ENCODE data around the gene MT1H.

MT1H gene

DNA sequence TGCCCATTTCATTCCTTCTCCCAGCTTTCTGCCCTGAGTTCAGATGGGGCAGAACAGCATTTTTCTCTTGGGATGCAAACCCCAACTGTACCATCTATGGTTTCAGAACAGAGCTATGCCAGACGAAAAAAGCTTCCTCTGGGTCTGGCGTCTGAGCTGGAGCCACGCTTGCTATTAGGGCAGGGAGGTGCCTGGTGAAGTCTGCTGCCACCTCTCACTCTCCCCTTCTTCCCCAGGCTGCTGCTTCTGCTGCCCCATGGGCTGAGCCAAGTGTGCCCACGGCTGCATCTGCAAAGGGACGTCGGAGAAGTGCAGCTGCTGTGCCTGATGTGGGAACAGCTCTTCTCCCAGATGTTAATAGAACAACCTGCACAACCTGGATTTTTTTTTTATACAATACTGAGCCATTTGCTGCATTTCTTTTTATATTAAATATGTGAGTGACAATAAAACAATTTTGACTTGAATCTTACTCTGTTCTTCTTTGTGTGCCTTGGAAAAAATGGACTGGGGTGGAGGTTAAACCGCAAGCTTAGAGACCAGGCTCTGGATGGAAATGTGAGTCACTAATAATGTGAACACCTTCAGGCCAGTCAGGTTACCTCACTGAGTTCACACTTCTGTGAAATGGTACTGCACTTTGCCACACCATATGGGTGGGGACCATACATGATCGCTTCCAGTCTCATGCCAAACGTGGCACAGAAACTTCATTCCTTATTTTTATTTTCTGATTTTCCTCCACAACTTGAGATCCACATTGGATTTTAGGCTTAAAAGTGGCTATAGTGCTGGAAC is 32.8 kb upstream of the MT1H start:
- no peak for DNase-seq

DNA sequence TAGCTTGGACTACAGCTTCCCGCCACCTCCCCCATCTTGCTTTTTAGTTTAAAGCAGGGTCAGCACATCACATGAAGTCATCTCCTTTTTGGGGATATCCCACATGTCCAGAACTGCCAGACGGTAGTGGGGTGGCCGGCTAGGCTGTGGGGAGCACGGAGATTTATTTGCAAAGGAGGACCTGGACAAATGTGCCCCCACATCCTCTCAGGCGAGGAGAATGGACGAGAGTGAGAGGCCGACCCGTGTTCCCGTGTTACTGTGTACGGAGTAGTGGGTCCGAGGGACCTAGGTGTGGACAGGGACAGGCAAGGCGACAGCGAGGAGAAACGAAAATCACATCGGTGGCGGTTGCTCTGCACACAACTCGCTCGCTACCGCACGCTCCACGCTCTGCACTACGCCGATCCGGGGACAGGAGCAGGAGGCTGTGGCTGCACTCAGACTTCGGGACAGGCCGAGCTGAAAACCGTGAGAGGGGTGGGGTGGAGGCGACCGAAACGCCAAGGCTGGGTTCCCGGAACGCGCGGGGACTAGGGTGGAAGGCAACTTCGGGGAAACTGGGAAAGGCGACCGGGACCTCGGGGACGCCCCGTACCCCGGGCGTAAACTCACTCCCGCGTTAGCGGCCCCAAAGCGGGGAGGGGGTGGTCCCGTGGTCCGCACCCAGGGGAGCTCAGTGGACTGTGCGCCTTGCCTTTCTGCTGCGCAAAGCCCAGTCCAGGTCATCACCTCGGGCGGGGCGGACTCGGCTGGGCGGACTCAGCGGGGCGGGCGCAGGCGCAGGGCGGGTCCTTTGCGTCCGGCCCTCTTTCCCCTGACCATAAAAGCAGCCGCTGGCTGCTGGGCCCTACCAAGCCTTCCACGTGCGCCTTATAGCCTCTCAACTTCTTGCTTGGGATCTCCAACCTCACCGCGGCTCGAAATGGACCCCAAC is 31.5 kb upstream of the MT1H start, which contains the start of gene MT1A:
Gene MT1A, plus strand, starts transcription at position 853 of the 937 bp plus-strand sequence. Its CDS starts 73 bp downstream, at position 926.
- no peak for DNase-seq

DNA sequence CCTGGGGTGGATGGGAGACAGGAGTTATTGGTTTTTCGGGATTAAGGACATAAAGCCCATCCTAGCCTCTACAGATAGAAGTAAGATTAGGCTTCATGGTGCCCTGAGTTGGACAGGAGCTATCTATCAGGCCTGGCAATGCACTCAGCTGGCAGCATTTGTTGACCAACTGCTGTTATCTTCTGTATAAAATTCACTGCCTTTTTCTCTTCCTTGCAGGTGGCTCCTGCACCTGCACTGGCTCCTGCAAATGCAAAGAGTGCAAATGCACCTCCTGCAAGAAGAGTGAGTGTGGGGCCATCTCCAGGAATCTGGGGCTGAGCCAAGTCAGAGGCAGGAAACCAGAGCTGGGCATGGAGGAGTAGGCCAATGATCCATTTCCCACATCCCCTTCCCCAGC is 30.6 kb upstream of the MT1H start:
- no peak for DNase-seq

DNA sequence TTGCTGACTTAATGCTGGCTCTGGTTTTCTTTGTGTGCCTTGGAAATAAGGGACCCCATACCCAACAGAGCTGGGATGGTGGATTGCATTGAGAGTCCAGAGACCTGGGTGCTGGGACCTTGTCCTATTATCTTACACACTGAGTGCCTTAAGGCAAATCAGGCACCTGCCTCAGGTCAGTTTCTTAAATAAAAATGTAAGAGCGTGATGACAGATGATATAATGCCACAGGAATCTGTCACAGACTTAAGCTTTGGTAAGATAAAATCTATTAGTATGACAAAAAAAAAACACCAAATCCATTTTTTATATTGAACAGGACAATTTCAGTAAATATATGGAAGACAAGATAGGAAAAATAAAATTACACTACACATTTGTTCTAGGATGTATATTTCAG is 29.5 kb upstream of the MT1H start:
- DNase-seq = no peak

DNA sequence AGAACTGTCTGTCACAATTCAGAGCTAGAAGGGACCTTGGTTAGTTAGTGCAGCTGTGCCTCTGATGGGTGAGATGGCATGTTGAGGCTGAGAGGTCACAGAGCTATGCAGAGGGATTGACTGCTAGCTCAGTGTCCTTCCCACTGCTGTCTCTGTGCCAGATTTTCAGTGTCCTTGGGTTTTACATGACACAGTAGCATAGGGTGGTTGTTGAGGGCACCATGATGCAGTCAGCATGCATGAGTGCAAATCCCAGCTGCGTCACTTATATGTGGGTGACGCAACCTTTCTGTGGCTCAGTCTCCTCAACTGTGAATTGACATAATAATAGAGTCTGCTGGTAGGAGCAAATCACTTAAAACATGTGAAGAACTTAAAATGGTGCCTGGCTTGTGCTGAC is 28.4 kb upstream of the MT1H start:
- DNase-seq = no peak

DNA sequence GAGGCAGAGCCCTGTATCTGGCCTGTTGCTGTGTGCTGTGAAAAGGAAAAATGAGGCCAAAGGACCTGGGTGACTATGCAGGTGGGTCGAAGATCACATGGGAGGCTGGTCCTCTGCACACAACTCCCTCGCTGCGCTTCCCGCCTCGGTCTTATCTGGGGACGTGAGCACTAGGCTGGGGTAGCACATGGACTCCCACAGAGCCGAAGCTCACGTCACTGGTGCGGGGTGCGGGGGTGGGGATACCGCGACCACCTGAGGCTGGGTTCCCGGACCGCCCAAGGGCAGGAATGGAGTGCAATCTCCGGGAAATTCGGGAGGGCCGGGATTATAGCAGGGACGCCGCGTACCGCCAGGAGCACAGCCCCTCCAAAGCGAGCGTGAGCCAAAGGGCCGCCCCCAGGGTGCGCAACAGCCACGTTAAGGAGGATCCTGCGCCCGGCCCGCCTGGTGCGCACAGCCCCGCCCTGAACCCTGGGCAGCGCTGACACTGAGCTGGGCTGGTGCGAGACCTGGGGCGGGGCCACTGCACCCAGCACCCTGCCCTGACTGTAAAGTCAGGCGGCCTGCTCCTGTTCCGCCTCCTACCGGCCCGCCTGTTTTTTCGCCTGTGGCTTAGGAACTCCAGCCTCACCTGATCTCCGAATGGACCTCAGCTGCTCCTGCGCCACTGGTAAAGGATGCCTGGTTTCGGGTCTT is 26.4 kb upstream of the MT1H start:
- DNase-seq = peak; percentile 76

DNA sequence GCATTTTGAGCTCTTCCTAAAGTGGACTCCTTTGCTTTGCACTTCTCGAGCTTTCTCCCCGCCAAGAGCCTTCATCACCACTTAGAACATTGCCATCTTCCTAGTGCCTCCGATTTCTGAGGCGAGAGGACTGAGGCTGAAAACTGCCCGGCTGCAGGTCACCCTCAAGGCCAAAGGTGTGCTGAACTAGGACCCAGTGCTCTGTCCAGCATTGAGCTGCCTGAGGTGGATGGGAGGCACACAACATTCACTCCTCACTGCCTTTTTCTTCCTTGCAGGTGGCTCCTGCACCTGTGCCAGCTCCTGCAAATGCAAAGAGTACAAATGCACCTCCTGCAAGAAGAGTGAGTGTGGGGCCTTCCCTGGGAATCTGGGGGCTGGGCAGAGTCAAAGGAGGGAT is 25.8 kb upstream of the MT1H start:
- DNase-seq = no peak

DNA sequence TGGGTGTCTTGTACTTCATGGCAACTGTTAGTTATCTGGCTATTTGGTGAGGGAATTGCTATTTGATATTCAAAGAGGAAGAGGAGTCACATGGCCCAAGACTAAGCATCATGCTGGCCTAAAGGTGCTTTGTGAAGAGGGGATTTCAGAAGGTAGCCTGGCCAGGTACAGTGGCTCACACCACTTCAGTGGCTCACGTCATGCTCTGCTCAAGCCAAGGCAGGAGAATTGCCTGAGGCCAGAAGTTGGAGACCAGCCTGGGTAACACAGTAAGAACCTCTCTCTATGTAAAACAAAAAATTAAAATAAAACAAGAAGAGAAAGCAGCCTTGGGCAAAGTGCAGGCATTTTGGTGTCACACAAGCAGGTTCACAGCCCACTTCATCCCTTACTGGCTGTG is 24.3 kb upstream of the MT1H start:
- no peak for DNase-seq

DNA sequence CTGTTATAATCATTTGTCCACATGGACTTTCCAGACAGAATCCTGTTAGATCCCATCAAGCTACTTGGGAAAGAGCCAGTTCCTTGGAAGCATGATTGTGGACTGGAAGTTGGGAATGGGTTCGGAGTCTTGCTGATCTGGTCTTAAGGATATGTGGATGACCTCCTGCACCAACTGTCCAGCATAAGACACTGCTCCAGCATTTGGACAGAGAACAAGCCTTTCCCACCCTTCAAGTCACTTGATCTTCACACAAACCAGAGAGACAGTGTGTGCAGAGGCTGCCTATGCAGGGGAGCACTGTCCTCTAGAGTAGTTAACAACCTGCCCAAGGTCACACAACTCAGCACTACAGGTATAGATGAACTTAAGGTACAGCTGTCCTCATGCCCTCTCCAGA is 23.8 kb upstream of the MT1H start:
- DNase-seq = no peak

DNA sequence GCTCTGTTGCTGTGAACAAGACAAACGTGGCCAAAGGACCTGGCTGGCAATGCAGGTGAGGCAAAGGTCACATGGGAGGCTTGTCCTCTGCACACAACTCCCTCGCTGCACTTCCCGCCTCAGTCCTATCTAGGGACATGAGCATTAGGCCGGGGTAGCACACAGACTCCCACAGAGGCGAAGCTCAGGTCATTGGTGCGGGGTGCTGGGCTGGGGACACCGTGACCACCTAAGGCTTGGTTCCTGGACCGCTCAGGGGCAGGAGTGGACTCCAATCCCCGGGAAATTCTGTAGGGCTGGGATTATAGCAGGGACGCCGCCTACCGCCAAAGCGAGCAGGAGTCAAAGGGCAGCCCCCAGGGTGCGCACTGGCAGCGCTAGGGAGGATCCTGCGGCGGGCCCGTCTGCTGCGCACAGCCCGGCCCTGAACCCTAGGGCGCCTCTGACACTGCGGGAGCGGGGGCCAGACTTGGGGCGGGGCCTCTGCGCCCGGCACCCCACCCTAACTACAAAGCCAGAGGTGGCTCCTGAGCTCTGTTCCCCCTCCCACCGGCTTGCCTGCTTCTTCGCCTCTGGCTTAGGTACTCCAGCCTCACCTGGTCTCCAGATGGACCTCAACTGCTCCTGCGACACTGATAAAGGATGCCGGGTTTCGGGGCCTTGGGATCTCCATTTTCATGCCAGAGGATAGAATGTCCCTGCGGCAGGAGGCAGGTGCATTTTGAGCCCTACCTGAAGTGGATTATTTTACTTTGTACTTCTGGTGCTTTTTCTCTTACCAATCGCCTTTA is 21.8 kb upstream of the MT1H start:
- no peak for DNase-seq

DNA sequence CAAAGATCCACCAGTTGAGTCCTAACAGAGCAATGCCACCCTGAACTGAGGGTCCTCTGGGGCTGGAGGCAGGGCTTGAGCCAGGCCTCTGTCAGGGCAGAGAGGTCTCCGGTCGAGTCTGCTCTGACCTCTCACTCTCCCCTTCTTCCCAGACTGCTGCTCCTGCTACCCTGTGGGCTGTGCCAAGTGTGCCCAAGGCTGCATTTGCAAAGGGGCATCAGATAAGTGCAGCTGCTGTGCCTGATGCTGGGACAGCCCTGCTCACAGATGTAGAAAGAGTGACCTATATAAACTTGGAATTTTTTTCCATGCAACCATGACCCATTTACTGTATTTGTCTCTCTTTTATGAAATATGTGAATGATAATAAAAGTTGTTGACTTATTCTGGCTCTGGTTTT is 20.3 kb upstream of the MT1H start:
- DNase-seq = no peak

DNA sequence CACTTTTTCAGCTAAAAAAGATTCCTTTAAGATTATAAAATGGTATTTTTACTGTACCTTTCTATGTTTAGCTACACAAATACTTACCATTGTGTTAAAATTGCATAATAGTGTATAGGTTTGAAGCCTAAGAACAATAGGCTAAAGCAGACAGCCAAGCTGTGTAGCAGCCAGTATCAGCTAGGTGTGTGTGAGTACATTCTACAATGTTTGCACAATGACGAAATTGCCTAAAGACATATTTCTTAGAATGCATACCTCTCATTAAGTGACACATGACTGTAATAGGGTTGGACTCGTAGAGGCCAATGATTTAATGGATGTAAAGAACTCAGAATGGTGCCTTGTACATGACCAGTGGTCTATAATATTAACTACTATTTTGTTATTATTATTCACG is 19.8 kb upstream of the MT1H start:
- no peak for DNase-seq

DNA sequence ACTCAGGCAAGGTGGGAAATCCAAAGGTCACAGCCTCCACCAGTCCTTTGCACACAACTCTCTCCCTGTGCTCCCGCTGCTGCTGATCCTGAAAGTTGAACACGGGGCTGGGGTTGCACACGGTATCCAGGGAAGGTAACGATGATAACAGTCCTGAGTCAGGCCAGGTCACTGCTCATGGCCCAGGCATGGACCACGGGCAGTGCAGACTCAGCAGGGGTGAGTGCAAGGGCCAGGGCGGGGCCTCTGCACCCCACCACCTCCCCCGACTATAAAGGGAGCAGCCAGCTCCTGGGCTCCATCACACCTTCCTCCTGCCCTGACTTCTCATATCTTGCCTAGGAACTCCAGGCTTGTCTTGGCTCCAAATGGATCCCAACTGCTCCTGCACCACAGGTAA is 18.0 kb upstream of the MT1H start, which contains the start of gene MT1B:
Gene MT1B, plus strand, starts transcription at position 301 of the 400 bp plus-strand sequence. Its CDS starts 68 bp downstream, at position 369.
- no peak for DNase-seq

DNA sequence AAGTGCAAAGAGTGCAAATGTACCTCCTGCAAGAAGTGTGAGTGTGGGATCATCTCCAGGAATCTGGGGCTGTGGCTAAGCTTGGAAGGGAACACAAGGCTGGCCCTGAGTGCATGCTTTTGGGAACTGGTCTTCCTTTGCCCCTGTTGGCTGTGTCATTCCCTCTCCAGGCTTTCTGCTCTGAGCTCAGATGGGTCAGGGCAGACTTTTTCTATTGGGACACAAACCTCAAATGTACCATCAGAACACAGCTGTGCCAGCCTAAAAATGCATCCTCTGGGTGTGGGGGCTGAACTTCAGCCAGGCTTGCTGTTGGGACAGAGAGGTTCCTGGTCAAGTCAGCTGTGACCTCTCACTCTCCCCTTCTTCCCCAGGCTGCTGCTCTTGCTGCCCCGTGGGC is 17.0 kb upstream of the MT1H start:
- DNase-seq = no peak

DNA sequence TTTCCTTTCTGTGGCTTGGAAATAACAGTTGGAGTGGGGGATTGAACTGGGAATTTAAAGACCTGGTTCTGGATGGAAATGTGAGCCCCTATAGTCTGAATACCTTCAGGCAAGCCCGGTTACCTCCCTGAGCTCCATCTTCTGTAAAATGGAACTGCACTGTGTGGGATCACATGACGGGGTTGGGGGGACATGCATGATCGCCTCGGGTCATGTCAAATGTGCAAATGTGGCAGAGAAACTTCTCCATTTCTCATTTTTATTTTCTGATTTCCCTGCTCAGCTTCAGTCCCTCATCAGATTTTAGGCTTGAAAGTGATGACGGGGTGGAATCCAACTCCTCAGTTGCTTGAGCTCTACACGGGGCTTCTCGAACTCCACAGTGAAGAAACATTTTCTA is 16.4 kb upstream of the MT1H start:
- no peak for DNase-seq

DNA sequence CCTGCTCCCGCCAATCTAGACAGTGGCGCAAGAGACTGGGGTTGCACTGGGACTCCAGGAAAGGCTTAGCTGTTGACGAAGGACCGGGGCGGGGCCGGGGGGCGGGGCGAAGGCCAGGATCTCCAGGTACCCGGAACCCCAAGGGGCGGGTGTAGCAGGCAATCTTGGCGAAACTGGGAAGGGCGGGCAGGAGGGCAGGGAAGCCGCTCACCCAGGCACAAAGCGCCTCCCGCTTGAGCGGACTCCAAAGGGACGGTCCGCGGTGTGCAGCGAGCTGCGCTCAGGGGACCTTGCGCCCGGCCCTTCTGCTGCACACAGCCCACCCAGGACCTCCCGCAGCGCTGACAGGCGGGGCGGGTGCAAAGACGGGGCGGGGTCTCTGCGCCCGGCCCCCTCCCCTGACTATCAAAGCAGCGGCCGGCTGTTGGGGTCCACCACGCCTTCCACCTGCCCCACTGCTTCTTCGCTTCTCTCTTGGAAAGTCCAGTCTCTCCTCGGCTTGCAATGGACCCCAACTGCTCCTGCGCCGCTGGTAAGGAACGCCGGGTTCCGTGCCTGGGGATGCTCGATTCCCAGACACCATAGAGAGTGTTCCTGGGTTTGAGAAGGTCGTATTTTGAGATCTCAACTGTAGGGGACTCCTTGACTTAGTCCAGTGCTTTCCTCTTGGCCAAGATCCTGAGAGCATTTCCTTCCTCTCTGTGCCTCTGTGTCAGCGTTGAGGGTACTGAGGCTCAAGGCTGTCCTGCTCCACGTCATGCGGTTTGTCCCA is 11.9 kb upstream of the MT1H start, which contains the start of gene MT1F:
Gene MT1F, plus strand, starts transcription at position 405 of the 772 bp plus-strand sequence. Its CDS starts 100 bp downstream, at position 505.
- peak; percentile 74 for DNase-seq

DNA sequence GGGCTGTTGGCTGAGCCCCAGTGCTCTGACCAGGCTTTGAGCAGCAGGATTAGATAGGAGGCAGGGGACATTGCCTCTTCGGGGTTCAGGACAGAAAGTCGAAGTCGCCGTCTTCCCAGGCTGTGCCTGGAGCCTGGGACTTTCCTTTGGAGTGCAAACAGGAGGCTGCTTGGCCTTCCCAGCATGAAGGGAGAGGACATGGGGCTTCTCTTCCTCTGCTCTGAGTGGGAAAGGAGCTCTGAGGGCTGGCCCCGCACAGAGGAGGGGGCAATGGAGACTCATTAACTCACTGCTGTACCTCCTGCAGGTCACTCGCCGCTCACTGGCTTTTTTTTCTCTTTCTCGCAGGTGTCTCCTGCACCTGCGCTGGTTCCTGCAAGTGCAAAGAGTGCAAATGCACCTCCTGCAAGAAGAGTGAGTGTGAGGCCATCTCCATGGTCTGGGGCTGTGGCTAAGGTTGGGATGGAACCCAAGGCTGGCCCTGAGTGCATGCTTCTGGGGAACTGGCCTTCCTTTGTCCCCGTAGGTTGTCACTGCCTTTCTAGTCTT is 11.2 kb upstream of the MT1H start:
- no peak for DNase-seq

DNA sequence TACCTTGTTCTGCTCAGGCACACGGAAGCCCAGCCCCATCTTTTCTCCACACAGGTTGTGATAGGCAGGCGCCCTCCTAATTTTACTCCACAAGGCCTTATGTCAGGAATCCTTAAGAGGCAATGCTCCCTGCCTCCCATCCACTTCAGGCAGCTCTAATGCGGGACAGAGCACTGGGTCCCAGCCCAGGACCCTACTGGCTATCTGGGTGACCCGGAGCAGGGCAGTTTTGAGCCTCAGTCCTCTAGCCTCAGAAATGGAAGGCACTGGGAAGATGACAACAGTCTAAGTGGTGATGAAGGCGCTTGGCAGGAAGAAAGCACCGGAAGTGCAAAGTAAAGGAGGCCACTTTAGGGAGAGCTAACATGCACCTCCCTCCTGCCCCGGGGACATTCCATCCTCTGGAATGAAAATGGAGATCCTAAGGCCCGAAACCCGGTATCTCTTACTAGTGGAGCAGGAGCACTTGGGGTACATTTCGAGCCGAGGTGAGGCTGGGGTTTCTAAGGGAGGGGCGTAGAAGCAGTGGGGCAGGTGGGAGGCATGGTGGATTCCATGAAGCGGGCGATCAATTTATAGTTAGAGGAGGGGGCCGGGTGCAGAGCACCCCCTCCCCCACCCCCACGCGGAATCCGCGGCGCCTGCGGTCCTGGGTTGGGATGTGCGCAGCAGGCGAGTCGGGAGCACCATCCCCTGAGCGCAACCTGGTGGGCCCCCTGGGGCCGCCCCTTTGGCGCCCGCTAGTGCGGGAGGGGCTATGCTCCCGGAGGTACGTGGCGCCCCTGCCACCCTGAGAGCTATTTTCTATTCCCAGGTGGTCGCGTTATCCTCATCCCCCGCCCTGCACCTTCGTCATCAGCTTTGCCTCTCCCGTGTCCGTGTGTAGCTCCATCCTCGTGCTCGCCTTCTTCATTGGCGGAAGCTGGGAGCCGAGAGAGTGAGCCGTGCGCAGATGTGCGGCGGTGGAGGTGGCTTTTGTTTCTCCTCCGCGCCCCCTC is 7.0 kb upstream of the MT1H start:
- peak; percentile 50 for DNase-seq

DNA sequence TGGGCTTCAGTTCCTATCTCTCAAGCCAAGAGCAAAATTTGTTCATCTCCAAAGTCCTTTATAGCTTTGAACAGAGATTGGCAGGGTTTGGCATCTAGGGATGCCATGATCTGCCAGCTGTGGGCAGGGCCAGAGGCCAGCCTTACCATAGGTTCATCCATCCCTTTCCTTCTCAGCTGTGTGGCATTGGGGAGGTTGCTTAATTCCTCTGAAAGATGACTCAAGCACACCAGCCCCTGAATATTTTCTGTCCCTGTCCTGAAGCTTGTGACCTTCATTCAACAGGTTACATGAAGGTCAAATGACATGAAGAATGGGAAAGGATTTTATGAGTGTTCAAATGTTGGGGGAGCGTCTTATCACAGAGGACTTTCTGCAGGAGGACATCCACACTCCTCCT is 5.1 kb upstream of the MT1H start:
- no peak for DNase-seq
